Renal cortical epithelial cell (primary cell): ENCODE data around the gene OSBPL2. TPM values are rescaled to one million over a fixed set of nuclear protein-coding genes. Genes with fewer than 3 reads are reported as not detected.

Experiments
- DNase-seq: peaks from one replicate; pipeline ENCODE4 v3.0.0-alpha.2; 2011; ENCODE audit warnings: low read depth
- total RNA-seq: library from RNA; depleted of rRNA; stranded (reverse); fragments of >200 nt; gene quantifications from 2 replicates; pipeline ENCODE4 v1.2.3, GENCODE V29; 2014

Gene OSBPL2
- total RNA-seq, 1 donor from 2014 or later, result 41.9 TPM

- no peak for DNase-seq
Measured at GRCh38 chr20:62311832-62312661, 73.7 kb downstream of the OSBPL2 start.

GRCh38 chr20:62312662-62312977 lies 74.3 kb downstream of the OSBPL2 start:
- no peak for DNase-seq

GRCh38 chr20:62313021-62313420 lies 74.7 kb downstream of the OSBPL2 start:
- DNase-seq, result no peak

GRCh38 chr20:62313460-62314338 lies 75.4 kb downstream of the OSBPL2 start:
- no peak for DNase-seq

- DNase-seq, result no peak
Measured at GRCh38 chr20:62314339-62314638, 76.0 kb downstream of the OSBPL2 start.

- no peak for DNase-seq
Measured at GRCh38 chr20:62314711-62315302, 76.5 kb downstream of the OSBPL2 start.

- no peak for DNase-seq
Measured at GRCh38 chr20:62315773-62316172, 77.5 kb downstream of the OSBPL2 start.

GRCh38 chr20:62316331-62317166 lies 78.2 kb downstream of the OSBPL2 start:
- DNase-seq, result no peak

- no peak for DNase-seq
Measured at GRCh38 chr20:62317167-62317655, 78.9 kb downstream of the OSBPL2 start.

GRCh38 chr20:62318400-62319345 lies 80.4 kb downstream of the OSBPL2 start:
- DNase-seq, result no peak

- DNase-seq, result no peak
Measured at GRCh38 chr20:62319346-62319909, 81.1 kb downstream of the OSBPL2 start.

GRCh38 chr20:62320581-62321354 lies 82.4 kb downstream of the OSBPL2 start:
- DNase-seq, result no peak

- no peak for DNase-seq
Measured at GRCh38 chr20:62321521-62321948, 83.2 kb downstream of the OSBPL2 start.

- DNase-seq, result no peak
Measured at GRCh38 chr20:62321975-62322374, 83.7 kb downstream of the OSBPL2 start.

- DNase-seq, result no peak
Measured at GRCh38 chr20:62322492-62323041, 84.2 kb downstream of the OSBPL2 start.

GRCh38 chr20:62323146-62323979 lies 85.0 kb downstream of the OSBPL2 start:
- DNase-seq, result no peak

- no peak for DNase-seq
Measured at GRCh38 chr20:62323980-62324906, 85.9 kb downstream of the OSBPL2 start.
